SK-N-MC (cell line): ENCODE measurements around the gene NDRG3.
"Not testable (repeated sequence)": the region's sequence is repeated elsewhere in the genome, so short reads cannot be mapped to it uniquely, and the experiment has no call there.

ENCODE experiments used
- DNase-seq: peaks from one replicate; pipeline ENCODE4 v3.0.0-alpha.2; 2011; ENCODE audit warnings: low read depth, low spot score
- H3K27ac ChIP-seq: fragments of 200-600 bp; sonication (generic); 2 replicates; pipeline ENCODE4 v1.5.1; 2016; ENCODE audit warnings: mixed run types
- H3K36me3 ChIP-seq: fragments of 200-600 bp; sonication (generic); 2 replicates; pipeline ENCODE4 v1.6.1; 2017; ENCODE audit warnings: antibody characterized with exemption, low read length, mixed read lengths; ENCODE audit not compliant: insufficient read depth
- H3K4me3 ChIP-seq: fragments of 200-600 bp; sonication (generic); 2 replicates; pipeline ENCODE4 v1.5.1; 2016
- H3K9ac ChIP-seq: fragments of 200-600 bp; sonication (generic); 2 replicates; pipeline ENCODE4 v1.8.0; 2017; ENCODE audit warnings: mixed run types, mixed read lengths; ENCODE audit not compliant: insufficient read length
- H3K9me3 ChIP-seq: fragments of 200-600 bp; sonication (generic); 2 replicates; pipeline ENCODE4 v1.6.1; 2017; ENCODE audit warnings: low read depth, mild to moderate bottlenecking, antibody characterized with exemption, low read length, moderate library complexity, mixed read lengths
- EZH2 ChIP-seq: fragments of 200-600 bp; sonication (generic); IDR thresholded peaks from one replicate; pipeline ENCODE4 v1.6.1; 2017; ENCODE audit warnings: antibody characterized with exemption
- FOXP2 ChIP-seq: optimal IDR thresholded peaks from 2 replicates; pipeline ENCODE3; 2011; ENCODE audit warnings: mild to moderate bottlenecking, moderate library complexity; ENCODE audit not compliant: insufficient read depth; ENCODE audit errors: extremely low read length, control extremely low read depth
- POLR2AphosphoS5 ChIP-seq: IDR thresholded peaks from 2 replicates; pipeline ENCODE4 v1.6.1; 2012; ENCODE audit warnings: mild to moderate bottlenecking, low read depth, low read length, borderline replicate concordance

Gene NDRG3

DNA sequence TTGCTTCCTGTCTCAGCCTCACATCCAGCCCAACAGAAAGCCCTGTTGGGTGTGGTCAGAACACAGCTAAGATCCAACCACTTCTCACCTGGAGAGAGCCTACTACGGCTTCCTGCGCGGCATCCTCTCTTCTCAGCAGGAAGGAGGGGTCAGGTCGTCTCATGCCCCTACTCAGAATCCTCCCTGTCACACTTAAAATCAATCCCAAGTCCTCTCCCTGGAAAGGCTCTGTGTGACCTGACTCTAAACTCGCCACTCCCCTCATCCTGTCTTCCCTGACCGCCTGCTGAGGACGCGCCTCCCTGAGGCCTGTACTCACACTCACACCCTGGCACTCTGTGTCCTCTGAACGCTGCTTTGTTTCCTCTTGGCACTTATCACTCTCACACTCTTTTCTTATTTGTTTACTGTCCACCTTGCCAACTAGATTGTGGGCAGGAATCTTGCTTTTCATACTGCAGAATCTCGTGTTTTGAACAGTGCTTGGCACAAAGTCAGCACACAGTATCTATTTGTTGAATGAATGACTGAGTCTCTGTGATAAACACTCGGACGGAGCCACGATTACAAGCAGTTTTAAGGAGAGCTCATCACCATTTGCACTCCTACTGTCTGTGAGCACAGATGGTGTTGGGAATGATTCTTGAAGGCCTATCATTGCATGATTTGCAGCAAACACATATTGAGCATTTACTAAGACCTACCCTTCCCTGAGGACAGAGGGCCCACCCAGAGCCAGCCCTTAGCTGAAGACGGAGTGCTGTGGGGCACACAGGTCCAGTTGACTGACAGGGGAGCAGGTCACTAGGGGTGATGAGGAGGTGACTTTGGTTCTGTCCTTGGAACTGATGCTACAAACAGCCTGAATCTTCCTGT lies 121.6 kb downstream of the NDRG3 start:
- H3K27ac ChIP-seq: no peak overlapping the region
- H3K9ac ChIP-seq: no peak overlapping the region
- no peak for TF ChIP-seq FOXP2
- no peak for TF ChIP-seq EZH2
- TF ChIP-seq POLR2AphosphoS5: no peak
- H3K36me3 ChIP-seq: no peaks in the 10 kb centered on the region
- DNase-seq: no peak
- H3K4me3 ChIP-seq: no peak overlapping the region
- no peaks in the 10 kb centered on the region for H3K9me3 ChIP-seq

- Histone ChIP-seq H3K36me3 (no peaks in the 10 kb centered on the region), H3K9ac (no peak overlapping the region), H3K27ac (no peak overlapping the region), H3K9me3 (no peaks in the 10 kb centered on the region), H3K4me3 (no peak overlapping the region)
- no peak for TF ChIP-seq POLR2AphosphoS5
- TF ChIP-seq EZH2: no peak
- TF ChIP-seq FOXP2: no peak
- DNase-seq: no peak
These were observed 122.4 kb downstream of the NDRG3 start for GRCh38 chr20:36623444-36623843.

DNA sequence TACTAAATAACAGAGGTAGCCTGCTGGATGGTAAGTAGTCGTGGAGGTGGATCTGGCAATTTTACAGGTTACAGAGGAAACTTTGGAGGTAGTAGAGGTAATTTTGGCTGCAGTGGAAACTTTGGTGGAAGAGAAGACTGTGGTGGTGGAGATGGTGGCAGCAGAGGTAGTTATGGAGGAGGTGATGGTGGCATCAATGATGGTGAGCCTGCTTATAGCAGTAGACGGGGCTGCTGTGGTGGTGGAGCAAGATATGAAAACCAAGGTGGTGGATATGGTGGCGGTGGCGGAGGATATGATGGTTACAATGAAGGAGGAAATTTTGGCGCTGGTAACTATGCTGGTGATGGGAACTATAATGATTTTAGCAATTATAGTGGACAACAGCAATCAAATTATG lies 125.0 kb downstream of the NDRG3 start:
- TF ChIP-seq EZH2 (no peak), FOXP2 (no peak), POLR2AphosphoS5 (no peak)
- Histone ChIP-seq H3K36me3 (no peaks in the 10 kb centered on the region), H3K27ac (no peak overlapping the region), H3K4me3 (no peak overlapping the region), H3K9me3 (no peaks in the 10 kb centered on the region), H3K9ac (no peak overlapping the region)
- DNase-seq: no peak

- no peak for DNase-seq
- no peak overlapping the region for H3K4me3 ChIP-seq
- H3K9ac ChIP-seq: no peak overlapping the region
- H3K27ac ChIP-seq: no peak overlapping the region
- no peaks in the 10 kb centered on the region for H3K9me3 ChIP-seq
- H3K36me3 ChIP-seq: peaks cover 32% of the 10 kb centered on the region
- no peak for TF ChIP-seq EZH2
- no peak for TF ChIP-seq FOXP2
- TF ChIP-seq POLR2AphosphoS5: no peak
These were observed 130.9 kb downstream of the NDRG3 start for GRCh38 chr20:36614781-36615557.

DNA sequence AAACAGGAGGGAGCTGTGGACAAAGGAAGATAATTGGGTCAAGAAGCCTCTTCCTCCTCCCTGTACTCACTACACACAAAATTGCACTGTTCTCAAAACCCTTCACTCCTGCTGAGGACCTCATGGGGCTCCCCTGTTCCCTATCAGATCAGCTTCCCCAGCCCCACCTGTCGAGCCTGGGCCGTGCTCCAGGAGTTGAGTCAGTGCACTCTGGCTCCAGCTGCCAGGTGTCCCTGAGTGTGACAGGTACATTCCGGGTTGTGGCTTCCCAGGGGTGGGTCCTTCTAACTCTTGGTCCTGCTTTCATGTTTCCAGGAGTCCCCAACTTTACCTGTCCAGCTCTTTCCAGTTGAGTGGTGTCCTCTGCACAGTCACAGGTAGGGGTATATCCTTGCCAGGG lies 131.9 kb downstream of the NDRG3 start:
- peaks cover 40% of the 10 kb centered on the region for H3K36me3 ChIP-seq
- no peak overlapping the region for H3K4me3 ChIP-seq
- TF ChIP-seq EZH2: no peak
- TF ChIP-seq FOXP2: no peak
- TF ChIP-seq POLR2AphosphoS5: no peak
- H3K27ac ChIP-seq: no peak overlapping the region
- H3K9me3 ChIP-seq: no peaks in the 10 kb centered on the region
- no peak overlapping the region for H3K9ac ChIP-seq
- no peak for DNase-seq

DNA sequence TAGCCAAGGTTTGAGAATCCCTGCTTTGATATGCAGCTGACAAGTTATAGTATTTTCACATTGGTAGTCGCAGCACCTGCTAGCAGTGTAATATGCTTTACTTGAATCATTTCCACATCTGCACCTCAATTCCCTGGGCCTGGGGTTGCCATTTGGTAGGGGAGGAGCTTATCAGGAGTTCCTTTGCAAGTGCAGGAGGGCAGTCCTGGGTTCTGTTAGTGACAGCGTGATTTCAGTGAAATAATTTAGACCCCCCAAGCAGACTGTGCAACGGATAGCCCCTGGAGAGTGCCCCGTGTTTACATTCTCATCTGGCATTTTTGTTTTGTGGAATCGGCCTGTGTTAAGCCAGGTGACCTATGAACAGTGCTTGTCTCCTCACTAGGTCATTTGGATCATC lies 134.3 kb downstream of the NDRG3 start:
- DNase-seq: no peak
- H3K9me3 ChIP-seq: no peaks in the 10 kb centered on the region
- no peak overlapping the region for H3K4me3 ChIP-seq
- H3K27ac ChIP-seq: no peak overlapping the region
- H3K9ac ChIP-seq: no peak overlapping the region
- no peak for TF ChIP-seq FOXP2
- TF ChIP-seq EZH2: no peak
- TF ChIP-seq POLR2AphosphoS5: no peak
- H3K36me3 ChIP-seq: peaks cover 57% of the 10 kb centered on the region

DNA sequence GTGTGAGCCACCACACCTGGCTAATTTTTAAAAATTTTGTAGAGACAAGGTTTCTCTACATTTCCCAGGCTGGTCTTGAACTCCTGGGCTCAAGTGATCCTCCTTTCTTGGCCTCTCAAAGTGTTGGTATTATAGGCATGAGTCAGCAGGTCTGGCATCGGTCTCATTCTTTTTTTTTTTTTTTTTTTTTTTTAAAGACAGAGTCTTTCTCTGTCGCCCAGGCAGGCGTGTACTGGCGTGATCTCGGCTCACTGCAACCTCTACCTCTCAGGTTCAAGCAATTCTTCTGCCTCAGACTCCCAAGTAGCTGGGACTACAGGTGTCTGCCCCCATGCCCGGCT lies 137.5 kb downstream of the NDRG3 start:
- peaks cover 55% of the 10 kb centered on the region for H3K36me3 ChIP-seq
- not testable (repeated sequence) for DNase-seq, H3K27ac ChIP-seq, H3K9ac ChIP-seq, H3K9me3 ChIP-seq, H3K4me3 ChIP-seq

- Histone ChIP-seq H3K4me3 (peak overlapping the region; percentile 99; the same call in 1 of the 2 replicates), H3K36me3 (peaks cover 51% of the 10 kb centered on the region), H3K9me3 (no peaks in the 10 kb centered on the region), H3K9ac (peak overlapping the region; percentile 97), H3K27ac (no peak overlapping the region)
- DNase-seq: no peak
- TF ChIP-seq FOXP2 (no peak), EZH2 (no peak), POLR2AphosphoS5 (no peak)
These were observed 138.1 kb downstream of the NDRG3 start for GRCh38 chr20:36607586-36608387.
